ENCODE results near the gene MRPL27. TPM values are rescaled to one million over a fixed set of nuclear protein-coding genes. Genes with fewer than 3 reads are reported as not detected.
"Not testable (repeated sequence)": the region's sequence is repeated elsewhere in the genome, so short reads cannot be mapped to it uniquely, and the experiment has no call there.

Gene MRPL27
- 10 to 100 TPM; 62.9 to 71.4 TPM for total RNA-seq

- Mint-ChIP-seq H3K9me3 (no peaks in the 10 kb centered on the region), H3K27me3 (no peaks in the 10 kb centered on the region), H3K27ac (peak within 1 kb of the TSS; percentile 100), H3K4me1 (peaks cover 31% of the 10 kb centered on the region), H3K36me3 (ENCODE audit: low read depth) (peaks cover 47% of the 10 kb centered on the region), H3K4me3 (peak within 1 kb of the TSS; percentile 96)
- CTCF ChIA-PET: interaction anchor here (0.6 to 10.9 kb wide), 5 partner anchors 11 to 601 kb away, joined by 3 to 76 read pairs (median 5); partner anchors contain the start of gene LRRC59
- DNase-seq: peak; percentile 91
- POLR2A ChIA-PET: no interaction called here
Observed at GRCh38 chr17:50372758-50373556, at the start of gene MRPL27, which contains the start of gene EME1. MRPL27 (minus strand) TSS chr17:50373184; CDS start chr17:50373170, 14 bp downstream. EME1 (plus strand) TSS chr17:50373229; CDS start chr17:50375209, 1,980 bp downstream.

- H3K27ac Mint-ChIP-seq: peak overlapping the region; percentile 31
Observed at GRCh38 chr17:50422738-50423137, 49.8 kb upstream of the MRPL27 start.

GRCh38 chr17:50421308-50422051 lies 48.5 kb upstream of the MRPL27 start:
- H3K4me1 Mint-ChIP-seq: peaks cover 30% of the 10 kb centered on the region
- peaks cover 4% of the 10 kb centered on the region for H3K36me3 Mint-ChIP-seq (ENCODE audit: low read depth)
- peaks cover 7% of the 10 kb centered on the region for H3K9me3 Mint-ChIP-seq
- CTCF ChIA-PET: interaction anchor here (0.6 to 4.2 kb wide), 5 partner anchors 24 to 309 kb away, joined by 3 to 21 read pairs (median 3); partner anchors contain the start of gene LRRC59
- peaks cover 7% of the 10 kb centered on the region for H3K27me3 Mint-ChIP-seq
- peak overlapping the region; percentile 94 for H3K27ac Mint-ChIP-seq
- peak overlapping the region; percentile 62 for H3K4me3 Mint-ChIP-seq
- POLR2A ChIA-PET: no interaction called here
- DNase-seq: peak; percentile 11

More at GRCh38 chr17:50422738-50423137, 49.8 kb upstream of the MRPL27 start:
- H3K4me1 Mint-ChIP-seq: peaks cover 40% of the 10 kb centered on the region
- no peak for DNase-seq
- peaks cover 7% of the 10 kb centered on the region for H3K9me3 Mint-ChIP-seq
- peaks cover 4% of the 10 kb centered on the region for H3K36me3 Mint-ChIP-seq (ENCODE audit: low read depth)
- ChIA-PET CTCF (interaction anchor here (4.2 kb wide), 1 partner anchor 25 kb away, joined by 21 read pairs; the partner anchor contains the start of gene LRRC59), POLR2A (no interaction called here)
- H3K27me3 Mint-ChIP-seq: peaks cover 5% of the 10 kb centered on the region
- H3K4me3 Mint-ChIP-seq: no peak overlapping the region

- Mint-ChIP-seq H3K27ac (peak overlapping the region; percentile 94), H3K36me3 (ENCODE audit: low read depth) (peaks cover 4% of the 10 kb centered on the region), H3K4me1 (peaks cover 28% of the 10 kb centered on the region), H3K4me3 (peak overlapping the region; percentile 62), H3K27me3 (peaks cover 7% of the 10 kb centered on the region), H3K9me3 (peaks cover 7% of the 10 kb centered on the region)
- ChIA-PET POLR2A (interaction anchor here (0.6 kb wide), 2 partner anchors 328 to 446 kb away, joined by 3 read pairs; partner anchors contain the start of gene TOB1), CTCF (interaction anchor here (0.6 to 4.2 kb wide), 2 partner anchors 23 to 220 kb away, joined by 3 to 21 read pairs; partner anchors contain the start of gene LRRC59)
- no peak for DNase-seq
Observed at GRCh38 chr17:50420419-50421112, 47.6 kb upstream of the MRPL27 start.

GRCh38 chr17:50419577-50419976 lies 46.6 kb upstream of the MRPL27 start:
- H3K4me3 Mint-ChIP-seq; H3K36me3 Mint-ChIP-seq (ENCODE audit: low read depth); POLR2A ChIA-PET; H3K27me3 Mint-ChIP-seq; DNase-seq; H3K9me3 Mint-ChIP-seq; H3K27ac Mint-ChIP-seq: not testable (repeated sequence)
- peaks cover 21% of the 10 kb centered on the region for H3K4me1 Mint-ChIP-seq
- CTCF ChIA-PET: interaction anchor here (4.2 kb wide), 1 partner anchor 22 kb away, joined by 21 read pairs; the partner anchor contains the start of gene LRRC59

- DNase-seq: no peak
- CTCF ChIA-PET: interaction anchor here (1.4 kb wide), 1 partner anchor 17 kb away, joined by 4 read pairs; the partner anchor contains the start of gene LRRC59
Observed at GRCh38 chr17:50414808-50415207, 41.8 kb upstream of the MRPL27 start.

GRCh38 chr17:50412188-50412732 lies 39.3 kb upstream of the MRPL27 start:
- POLR2A ChIA-PET: no interaction called here
- no peaks in the 10 kb centered on the region for H3K9me3 Mint-ChIP-seq

More at GRCh38 chr17:50414808-50415207, 41.8 kb upstream of the MRPL27 start:
- no peak overlapping the region for H3K4me3 Mint-ChIP-seq
- POLR2A ChIA-PET: no interaction called here
- H3K36me3 Mint-ChIP-seq (ENCODE audit: low read depth): peaks cover 4% of the 10 kb centered on the region
- no peak overlapping the region for H3K27ac Mint-ChIP-seq
- H3K4me1 Mint-ChIP-seq: peaks cover 3% of the 10 kb centered on the region
- H3K27me3 Mint-ChIP-seq: peaks cover 19% of the 10 kb centered on the region
- H3K9me3 Mint-ChIP-seq: peaks cover 7% of the 10 kb centered on the region

GRCh38 chr17:50407921-50408320 lies 34.9 kb upstream of the MRPL27 start:
- H3K4me3 Mint-ChIP-seq: no peak overlapping the region
- no peaks in the 10 kb centered on the region for H3K4me1 Mint-ChIP-seq
- no peak for DNase-seq
- ChIA-PET POLR2A (no interaction called here), CTCF (interaction anchor here (5.0 kb wide), 1 partner anchor 11 kb away, joined by 32 read pairs; the partner anchor contains the start of gene LRRC59)
- H3K27me3 Mint-ChIP-seq: peaks cover 16% of the 10 kb centered on the region
- no peaks in the 10 kb centered on the region for H3K9me3 Mint-ChIP-seq
- H3K36me3 Mint-ChIP-seq (ENCODE audit: low read depth): no peaks in the 10 kb centered on the region
- H3K27ac Mint-ChIP-seq: no peak overlapping the region

More at GRCh38 chr17:50412188-50412732, 39.3 kb upstream of the MRPL27 start:
- H3K27me3 Mint-ChIP-seq: peaks cover 14% of the 10 kb centered on the region
- CTCF ChIA-PET: interaction anchor here (1.4 to 1.9 kb wide), 2 partner anchors 14 to 16 kb away, joined by 3 to 10 read pairs; partner anchors contain the start of gene LRRC59
- no peak overlapping the region for H3K4me3 Mint-ChIP-seq
- H3K4me1 Mint-ChIP-seq: no peaks in the 10 kb centered on the region
- H3K27ac Mint-ChIP-seq: no peak overlapping the region
- no peak for DNase-seq
- H3K36me3 Mint-ChIP-seq (ENCODE audit: low read depth): no peaks in the 10 kb centered on the region

- DNase-seq: no peak
- H3K27ac Mint-ChIP-seq: no peak overlapping the region
- no peak overlapping the region for H3K4me3 Mint-ChIP-seq
- no peaks in the 10 kb centered on the region for H3K36me3 Mint-ChIP-seq (ENCODE audit: low read depth)
- POLR2A ChIA-PET: interaction anchor here (0.6 kb wide), 1 partner anchor 307 kb away, joined by 3 read pairs; no protein-coding TSS in a partner anchor
- peaks cover 9% of the 10 kb centered on the region for H3K27me3 Mint-ChIP-seq
- H3K4me1 Mint-ChIP-seq: no peaks in the 10 kb centered on the region
- no peaks in the 10 kb centered on the region for H3K9me3 Mint-ChIP-seq
- CTCF ChIA-PET: interaction anchor here (5.0 kb wide), 1 partner anchor 10 kb away, joined by 32 read pairs; the partner anchor contains the start of gene LRRC59
Observed at GRCh38 chr17:50406578-50406977, 33.6 kb upstream of the MRPL27 start.

GRCh38 chr17:50405351-50405750 lies 32.4 kb upstream of the MRPL27 start:
- H3K4me1 Mint-ChIP-seq, POLR2A ChIA-PET: not testable (repeated sequence)
- CTCF ChIA-PET: interaction anchor here (5.0 kb wide), 1 partner anchor 8 kb away, joined by 32 read pairs; the partner anchor contains the start of gene LRRC59

GRCh38 chr17:50399591-50399990 lies 26.6 kb upstream of the MRPL27 start:
- H3K27ac Mint-ChIP-seq; H3K27me3 Mint-ChIP-seq; H3K36me3 Mint-ChIP-seq (ENCODE audit: low read depth); H3K4me3 Mint-ChIP-seq; DNase-seq; H3K9me3 Mint-ChIP-seq; POLR2A ChIA-PET: not testable (repeated sequence)
- peaks cover 26% of the 10 kb centered on the region for H3K4me1 Mint-ChIP-seq
- CTCF ChIA-PET: interaction anchor here (1.3 kb wide), 1 partner anchor 28 kb away, joined by 3 read pairs; no protein-coding TSS in a partner anchor

More at GRCh38 chr17:50405351-50405750, 32.4 kb upstream of the MRPL27 start:
- not testable (repeated sequence) for H3K36me3 Mint-ChIP-seq (ENCODE audit: low read depth); H3K27ac Mint-ChIP-seq; H3K27me3 Mint-ChIP-seq; DNase-seq; H3K9me3 Mint-ChIP-seq; H3K4me3 Mint-ChIP-seq
